GM23338 (cell line): ENCODE results near the gene HSD17B1. TPM values are rescaled to one million over a fixed set of nuclear protein-coding genes. Genes with fewer than 3 reads are reported as not detected.

Experiments used
- ATAC-seq: fragments of 200-7000 bp; cut with Tn5 transposase; 3 replicates; pipeline ENCODE4 v1.9.1; 2020
- DNase-seq: peaks from one replicate; pipeline ENCODE4 v3.0.0-alpha.2; 2015; ENCODE audit warnings: low spot score
- H2AFZ ChIP-seq: fragments of 200-600 bp; sonication (generic); 2 replicates; pipeline ENCODE4 v1.8.0; 2016; ENCODE audit warnings: antibody characterized with exemption, mild to moderate bottlenecking, moderate library complexity
- H3F3A ChIP-seq: fragments of 200-600 bp; sonication (generic); replicated peaks from 2 replicates; pipeline ENCODE4 v1.8.0; 2017; ENCODE audit warnings: antibody characterized with exemption, mixed run types, low read depth
- H3K27ac ChIP-seq: fragments of 200-600 bp; sonication (generic); 2 replicates; pipeline ENCODE4 v1.6.1; 2016; ENCODE audit warnings: low read depth
- H3K27me3 ChIP-seq: fragments of 200-600 bp; sonication (generic); 2 replicates; pipeline ENCODE4 v1.8.0; 2016; ENCODE audit warnings: mild to moderate bottlenecking, mixed run types, moderate library complexity; ENCODE audit not compliant: insufficient read depth
- H3K36me3 ChIP-seq: fragments of 200-600 bp; sonication (generic); 2 replicates; pipeline ENCODE4 v1.8.0; 2016; ENCODE audit warnings: mild to moderate bottlenecking; ENCODE audit not compliant: insufficient read depth
- H3K4me1 ChIP-seq: fragments of 200-600 bp; sonication (generic); 2 replicates; pipeline ENCODE4 v1.8.0; 2016; ENCODE audit warnings: mild to moderate bottlenecking, moderate library complexity; ENCODE audit not compliant: insufficient read depth
- H3K4me2 ChIP-seq: fragments of 200-600 bp; sonication (generic); 2 replicates; pipeline ENCODE4 v1.7.1; 2017; ENCODE audit warnings: mixed run types
- H3K4me3 ChIP-seq: fragments of 200-600 bp; sonication (generic); 2 replicates; pipeline ENCODE4 v1.6.1; 2016; ENCODE audit warnings: mixed run types
- H3K79me2 ChIP-seq: fragments of 200-600 bp; sonication (generic); replicated peaks from 2 replicates; pipeline ENCODE4 v1.8.0; 2017; ENCODE audit warnings: mild to moderate bottlenecking; ENCODE audit not compliant: insufficient read depth
- H3K9me2 ChIP-seq: fragments of 200-600 bp; sonication (generic); 2 replicates; pipeline ENCODE4 v1.8.0; 2017; ENCODE audit not compliant: insufficient read depth
- H4K20me1 ChIP-seq: fragments of 200-600 bp; sonication (generic); replicated peaks from 2 replicates; pipeline ENCODE4 v1.8.0; 2017; ENCODE audit warnings: mild to moderate bottlenecking; ENCODE audit not compliant: insufficient read depth
- H3K27ac Mint-ChIP-seq: 2 replicates; pipeline ENCODE4 v1.8.0; 2020; ENCODE audit warnings: inconsistent platforms, mild to moderate bottlenecking, moderate library complexity, mixed read lengths
- H3K27me3 Mint-ChIP-seq: 3 replicates; pipeline ENCODE4 v1.8.0; 2022; ENCODE audit warnings: low read depth, mild to moderate bottlenecking, moderate library complexity, mixed read lengths, inconsistent platforms; ENCODE audit not compliant: insufficient read depth, poor library complexity
- H3K36me3 Mint-ChIP-seq: 3 replicates; pipeline ENCODE4 v1.8.0; 2021; ENCODE audit warnings: low read depth, mild to moderate bottlenecking, inconsistent platforms, moderate library complexity, mixed read lengths
- H3K4me1 Mint-ChIP-seq: 3 replicates; pipeline ENCODE4 v1.8.0; 2020; ENCODE audit warnings: mild to moderate bottlenecking, inconsistent platforms, mixed read lengths
- H3K4me3 Mint-ChIP-seq: 3 replicates; pipeline ENCODE4 v1.8.0; 2021; ENCODE audit warnings: moderate library complexity, mild to moderate bottlenecking, inconsistent platforms, mixed read lengths
- H3K9me3 Mint-ChIP-seq: 3 replicates; pipeline ENCODE4 v1.8.0; 2020; ENCODE audit warnings: moderate library complexity, mild to moderate bottlenecking, inconsistent platforms, mixed read lengths
- EZH2phosphoT487 ChIP-seq: fragments of 200-600 bp; sonication (generic); IDR thresholded peaks from one replicate; pipeline ENCODE4 v1.8.1; 2018; ENCODE audit warnings: antibody characterized with exemption; ENCODE audit not compliant: unreplicated experiment
- JUNB ChIP-seq: IDR thresholded peaks from one replicate; pipeline ENCODE4 v1.6.1; 2016; ENCODE audit warnings: antibody characterized with exemption; ENCODE audit not compliant: unreplicated experiment
- NANOG ChIP-seq: IDR thresholded peaks from 2 replicates; pipeline ENCODE4 v1.6.1; 2016; ENCODE audit warnings: antibody characterized with exemption, borderline replicate concordance
- polyA plus RNA-seq: library from polyadenylated mRNA; unstranded; fragments of >200 nt; fragmentation: Nextera tagmentation; extraction: Ambion mirVana; gene quantifications from 2 replicates; pipeline ENCODE4 v1.2.1, GENCODE V29; 2016
- total RNA-seq: library from RNA; depleted of rRNA; stranded (reverse); fragments of >200 nt; shearing (Covaris generic); gene quantifications from 2 replicates; pipeline ENCODE4 v1.2.3, GENCODE V29; 2014
- TF ChIP-seq, protein P1 (sequence below): fragments of 250-450 bp; sonication (Bioruptor Pico); IDR thresholded peaks from 2 replicates; pipeline ENCODE4 v1.5.0; 2020; ENCODE audit warnings: mild to moderate bottlenecking, moderate library complexity
- TF ChIP-seq, protein P2 (sequence below): IDR thresholded peaks from one replicate; pipeline ENCODE4 v1.6.1; 2018; ENCODE audit warnings: antibody characterized with exemption; ENCODE audit not compliant: unreplicated experiment

The HSD17B1 gene
- total and polyA plus RNA-seq, 2 experiments from 2014 or later, result 0.97 to 1.7 TPM

DNA sequence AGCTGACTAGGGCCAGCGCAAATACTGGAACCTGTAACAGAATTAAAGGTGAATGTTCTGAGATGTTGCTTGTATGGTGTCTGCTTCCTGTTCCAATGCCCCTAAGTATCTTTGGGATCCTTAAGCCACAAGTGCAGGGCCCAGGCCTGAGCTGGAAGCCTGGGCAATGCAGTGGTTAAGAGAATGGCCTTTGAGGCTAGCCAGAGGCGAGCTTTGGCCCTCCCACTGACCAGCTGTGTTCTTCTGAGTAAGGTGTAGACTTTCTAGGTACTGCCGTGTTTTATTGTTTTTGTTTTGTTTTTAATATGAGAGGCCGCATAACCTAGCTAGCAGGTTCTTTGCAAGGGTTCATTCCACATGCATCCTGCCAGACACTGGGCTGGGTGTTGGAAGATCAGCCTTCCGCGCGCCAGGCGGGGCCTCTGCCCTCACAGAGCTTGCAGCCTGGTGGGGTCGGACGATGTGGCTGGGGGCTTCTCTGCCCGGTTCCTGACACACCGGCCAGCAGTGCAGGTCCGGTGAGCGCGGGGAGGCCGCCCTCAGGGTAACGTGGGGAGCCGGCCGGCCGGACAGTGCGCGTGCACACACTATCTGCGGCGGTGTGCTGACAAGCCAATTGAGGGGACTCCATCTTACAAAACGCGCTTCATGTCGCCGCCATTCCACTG, 13.6 kb downstream of the HSD17B1 start:
- H3K27ac Mint-ChIP-seq, result peak overlapping the region; percentile 84
- H3K9me2 ChIP-seq, result no peaks in the 10 kb centered on the region
- peak overlapping the region; percentile 88 for H3K4me3 ChIP-seq
- ATAC-seq (no peak), DNase-seq (no peak)
- H2AFZ ChIP-seq, result no peak overlapping the region
- peaks cover 11% of the 10 kb centered on the region; the same call in 1 of the 2 replicates for H3K36me3 ChIP-seq
- TF ChIP-seq, protein P1, sequence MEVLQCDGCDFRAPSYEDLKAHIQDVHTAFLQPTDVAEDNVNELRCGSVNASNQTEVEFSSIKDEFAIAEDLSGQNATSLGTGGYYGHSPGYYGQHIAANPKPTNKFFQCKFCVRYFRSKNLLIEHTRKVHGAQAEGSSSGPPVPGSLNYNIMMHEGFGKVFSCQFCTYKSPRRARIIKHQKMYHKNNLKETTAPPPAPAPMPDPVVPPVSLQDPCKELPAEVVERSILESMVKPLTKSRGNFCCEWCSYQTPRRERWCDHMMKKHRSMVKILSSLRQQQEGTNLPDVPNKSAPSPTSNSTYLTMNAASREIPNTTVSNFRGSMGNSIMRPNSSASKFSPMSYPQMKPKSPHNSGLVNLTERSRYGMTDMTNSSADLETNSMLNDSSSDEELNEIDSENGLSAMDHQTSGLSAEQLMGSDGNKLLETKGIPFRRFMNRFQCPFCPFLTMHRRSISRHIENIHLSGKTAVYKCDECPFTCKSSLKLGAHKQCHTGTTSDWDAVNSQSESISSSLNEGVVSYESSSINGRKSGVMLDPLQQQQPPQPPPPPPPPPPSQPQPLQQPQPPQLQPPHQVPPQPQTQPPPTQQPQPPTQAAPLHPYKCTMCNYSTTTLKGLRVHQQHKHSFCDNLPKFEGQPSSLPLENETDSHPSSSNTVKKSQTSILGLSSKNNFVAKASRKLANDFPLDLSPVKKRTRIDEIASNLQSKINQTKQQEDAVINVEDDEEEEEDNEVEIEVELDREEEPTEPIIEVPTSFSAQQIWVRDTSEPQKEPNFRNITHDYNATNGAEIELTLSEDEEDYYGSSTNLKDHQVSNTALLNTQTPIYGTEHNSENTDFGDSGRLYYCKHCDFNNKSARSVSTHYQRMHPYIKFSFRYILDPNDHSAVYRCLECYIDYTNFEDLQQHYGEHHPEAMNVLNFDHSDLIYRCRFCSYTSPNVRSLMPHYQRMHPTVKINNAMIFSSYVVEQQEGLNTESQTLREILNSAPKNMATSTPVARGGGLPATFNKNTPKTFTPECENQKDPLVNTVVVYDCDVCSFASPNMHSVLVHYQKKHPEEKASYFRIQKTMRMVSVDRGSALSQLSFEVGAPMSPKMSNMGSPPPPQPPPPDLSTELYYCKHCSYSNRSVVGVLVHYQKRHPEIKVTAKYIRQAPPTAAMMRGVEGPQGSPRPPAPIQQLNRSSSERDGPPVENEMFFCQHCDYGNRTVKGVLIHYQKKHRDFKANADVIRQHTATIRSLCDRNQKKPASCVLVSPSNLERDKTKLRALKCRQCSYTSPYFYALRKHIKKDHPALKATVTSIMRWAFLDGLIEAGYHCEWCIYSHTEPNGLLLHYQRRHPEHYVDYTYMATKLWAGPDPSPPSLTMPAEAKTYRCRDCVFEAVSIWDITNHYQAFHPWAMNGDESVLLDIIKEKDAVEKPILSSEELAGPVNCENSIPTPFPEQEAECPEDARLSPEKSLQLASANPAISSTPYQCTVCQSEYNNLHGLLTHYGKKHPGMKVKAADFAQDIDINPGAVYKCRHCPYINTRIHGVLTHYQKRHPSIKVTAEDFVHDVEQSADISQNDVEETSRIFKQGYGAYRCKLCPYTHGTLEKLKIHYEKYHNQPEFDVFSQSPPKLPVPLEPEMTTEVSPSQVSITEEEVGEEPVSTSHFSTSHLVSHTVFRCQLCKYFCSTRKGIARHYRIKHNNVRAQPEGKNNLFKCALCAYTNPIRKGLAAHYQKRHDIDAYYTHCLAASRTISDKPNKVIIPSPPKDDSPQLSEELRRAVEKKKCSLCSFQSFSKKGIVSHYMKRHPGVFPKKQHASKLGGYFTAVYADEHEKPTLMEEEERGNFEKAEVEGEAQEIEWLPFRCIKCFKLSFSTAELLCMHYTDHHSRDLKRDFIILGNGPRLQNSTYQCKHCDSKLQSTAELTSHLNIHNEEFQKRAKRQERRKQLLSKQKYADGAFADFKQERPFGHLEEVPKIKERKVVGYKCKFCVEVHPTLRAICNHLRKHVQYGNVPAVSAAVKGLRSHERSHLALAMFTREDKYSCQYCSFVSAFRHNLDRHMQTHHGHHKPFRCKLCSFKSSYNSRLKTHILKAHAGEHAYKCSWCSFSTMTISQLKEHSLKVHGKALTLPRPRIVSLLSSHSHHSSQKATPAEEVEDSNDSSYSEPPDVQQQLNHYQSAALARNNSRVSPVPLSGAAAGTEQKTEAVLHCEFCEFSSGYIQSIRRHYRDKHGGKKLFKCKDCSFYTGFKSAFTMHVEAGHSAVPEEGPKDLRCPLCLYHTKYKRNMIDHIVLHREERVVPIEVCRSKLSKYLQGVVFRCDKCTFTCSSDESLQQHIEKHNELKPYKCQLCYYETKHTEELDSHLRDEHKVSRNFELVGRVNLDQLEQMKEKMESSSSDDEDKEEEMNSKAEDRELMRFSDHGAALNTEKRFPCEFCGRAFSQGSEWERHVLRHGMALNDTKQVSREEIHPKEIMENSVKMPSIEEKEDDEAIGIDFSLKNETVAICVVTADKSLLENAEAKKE, result no peak
- TF ChIP-seq JUNB, result no peak
- no peak for TF ChIP-seq EZH2phosphoT487
- TF ChIP-seq, protein P2, sequence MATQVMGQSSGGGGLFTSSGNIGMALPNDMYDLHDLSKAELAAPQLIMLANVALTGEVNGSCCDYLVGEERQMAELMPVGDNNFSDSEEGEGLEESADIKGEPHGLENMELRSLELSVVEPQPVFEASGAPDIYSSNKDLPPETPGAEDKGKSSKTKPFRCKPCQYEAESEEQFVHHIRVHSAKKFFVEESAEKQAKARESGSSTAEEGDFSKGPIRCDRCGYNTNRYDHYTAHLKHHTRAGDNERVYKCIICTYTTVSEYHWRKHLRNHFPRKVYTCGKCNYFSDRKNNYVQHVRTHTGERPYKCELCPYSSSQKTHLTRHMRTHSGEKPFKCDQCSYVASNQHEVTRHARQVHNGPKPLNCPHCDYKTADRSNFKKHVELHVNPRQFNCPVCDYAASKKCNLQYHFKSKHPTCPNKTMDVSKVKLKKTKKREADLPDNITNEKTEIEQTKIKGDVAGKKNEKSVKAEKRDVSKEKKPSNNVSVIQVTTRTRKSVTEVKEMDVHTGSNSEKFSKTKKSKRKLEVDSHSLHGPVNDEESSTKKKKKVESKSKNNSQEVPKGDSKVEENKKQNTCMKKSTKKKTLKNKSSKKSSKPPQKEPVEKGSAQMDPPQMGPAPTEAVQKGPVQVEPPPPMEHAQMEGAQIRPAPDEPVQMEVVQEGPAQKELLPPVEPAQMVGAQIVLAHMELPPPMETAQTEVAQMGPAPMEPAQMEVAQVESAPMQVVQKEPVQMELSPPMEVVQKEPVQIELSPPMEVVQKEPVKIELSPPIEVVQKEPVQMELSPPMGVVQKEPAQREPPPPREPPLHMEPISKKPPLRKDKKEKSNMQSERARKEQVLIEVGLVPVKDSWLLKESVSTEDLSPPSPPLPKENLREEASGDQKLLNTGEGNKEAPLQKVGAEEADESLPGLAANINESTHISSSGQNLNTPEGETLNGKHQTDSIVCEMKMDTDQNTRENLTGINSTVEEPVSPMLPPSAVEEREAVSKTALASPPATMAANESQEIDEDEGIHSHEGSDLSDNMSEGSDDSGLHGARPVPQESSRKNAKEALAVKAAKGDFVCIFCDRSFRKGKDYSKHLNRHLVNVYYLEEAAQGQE, result no peak
- TF ChIP-seq NANOG, result no peak
- peaks cover 62% of the 10 kb centered on the region for H3K36me3 Mint-ChIP-seq
- H3K4me2 ChIP-seq, result peak overlapping the region; percentile 93
- H3F3A ChIP-seq, result peaks cover 42% of the 10 kb centered on the region
- peak overlapping the region; percentile 86 for H3K27ac ChIP-seq
- H3K9me3 Mint-ChIP-seq, result no peaks in the 10 kb centered on the region
- peaks cover 11% of the 10 kb centered on the region for H3K27me3 Mint-ChIP-seq
- peak overlapping the region; percentile 97 for H3K4me3 Mint-ChIP-seq
- no peaks in the 10 kb centered on the region for H3K27me3 ChIP-seq
- H3K4me1 ChIP-seq, result peaks cover 19% of the 10 kb centered on the region
- peaks cover 24% of the 10 kb centered on the region for H3K4me1 Mint-ChIP-seq
- H4K20me1 ChIP-seq, result no peaks in the 10 kb centered on the region; the same call in 1 of the 2 replicates
- peaks cover 27% of the 10 kb centered on the region for H3K79me2 ChIP-seq
